Measurements from ENCODE around the gene ZPBP.

ZPBP gene

GRCh38 chr7:50092579-50093491 is at the start of gene ZPBP:
Gene ZPBP, minus strand, starts transcription at chr7:50093246. Its CDS starts 52 bp downstream, at chr7:50093194.
- no peak for TF ChIP-seq ZBTB7A (IDR thresholded peaks at IDR 0.05; ENCODE audit: low read depth)
- TF ChIP-seq RAD21 (IDR thresholded peaks at IDR 0.05; ENCODE audit: low read depth) = peak; percentile 70

GRCh38 chr7:50142425-50143017 is 49.5 kb upstream of the ZPBP start:
- peak; percentile 47 for TF ChIP-seq RAD21 (IDR thresholded peaks at IDR 0.05; ENCODE audit: low read depth)
- TF ChIP-seq TEAD4 (IDR thresholded peaks at IDR 0.05) = no peak
- no peak for TF ChIP-seq EGR1 (IDR thresholded peaks at IDR 0.05)

GRCh38 chr7:50141854-50142253 is 48.8 kb upstream of the ZPBP start:
- TF ChIP-seq TEAD4 (IDR thresholded peaks at IDR 0.05) (no peak), TCF12 (IDR thresholded peaks at IDR 0.05; ENCODE audit: low read depth) (no peak), REST (IDR thresholded peaks at IDR 0.05; ENCODE audit: low read depth) (no peak), FOXM1 (IDR thresholded peaks at IDR 0.05; ENCODE audit: borderline replicate concordance, low read depth) (no peak), EP300 (IDR thresholded peaks at IDR 0.05; ENCODE audit: borderline replicate concordance) (no peak), MAX (IDR thresholded peaks at IDR 0.05) (no peak), EGR1 (IDR thresholded peaks at IDR 0.05) (no peak)

GRCh38 chr7:50141131-50141530 is 48.1 kb upstream of the ZPBP start:
- no peak for TF ChIP-seq MAX (IDR thresholded peaks at IDR 0.05)
- no peak for TF ChIP-seq RAD21 (IDR thresholded peaks at IDR 0.05; ENCODE audit: low read depth)
- TF ChIP-seq YY1 (IDR thresholded peaks at IDR 0.05; ENCODE audit: low read depth) = no peak
- no peak for TF ChIP-seq CEBPB (IDR thresholded peaks at IDR 0.05)
- TF ChIP-seq TAF1 (IDR thresholded peaks at IDR 0.05; ENCODE audit: low read depth) = no peak

GRCh38 chr7:50140688-50141087 is 47.6 kb upstream of the ZPBP start:
- TF ChIP-seq FOXM1 (IDR thresholded peaks at IDR 0.05; ENCODE audit: borderline replicate concordance, low read depth) (no peak), CREB1 (IDR thresholded peaks at IDR 0.05; ENCODE audit: low read depth) (no peak), EGR1 (IDR thresholded peaks at IDR 0.05) (no peak), ZBTB7A (IDR thresholded peaks at IDR 0.05; ENCODE audit: low read depth) (no peak)

GRCh38 chr7:50138101-50138500 is 45.1 kb upstream of the ZPBP start:
- TF ChIP-seq FOXM1 (IDR thresholded peaks at IDR 0.05; ENCODE audit: borderline replicate concordance, low read depth) = no peak
- no peak for TF ChIP-seq REST (IDR thresholded peaks at IDR 0.05; ENCODE audit: low read depth)
- no peak for TF ChIP-seq MAX (IDR thresholded peaks at IDR 0.05)
- TF ChIP-seq YY1 (IDR thresholded peaks at IDR 0.05; ENCODE audit: low read depth) = no peak
- TF ChIP-seq TAF1 (IDR thresholded peaks at IDR 0.05; ENCODE audit: low read depth) = no peak
- no peak for TF ChIP-seq EP300 (IDR thresholded peaks at IDR 0.05; ENCODE audit: borderline replicate concordance)
- TF ChIP-seq CREB1 (IDR thresholded peaks at IDR 0.05; ENCODE audit: low read depth) = no peak

GRCh38 chr7:50125766-50126165 is 32.7 kb upstream of the ZPBP start:
- TF ChIP-seq CEBPB (IDR thresholded peaks at IDR 0.05) = no peak

GRCh38 chr7:50121286-50121685 is 28.2 kb upstream of the ZPBP start:
- TF ChIP-seq CREB1 (IDR thresholded peaks at IDR 0.05; ENCODE audit: low read depth) = no peak
- no peak for TF ChIP-seq EGR1 (IDR thresholded peaks at IDR 0.05)
- no peak for TF ChIP-seq USF1 (IDR thresholded peaks at IDR 0.05)
- no peak for TF ChIP-seq REST (IDR thresholded peaks at IDR 0.05; ENCODE audit: low read depth)
- no peak for TF ChIP-seq EP300 (IDR thresholded peaks at IDR 0.05; ENCODE audit: borderline replicate concordance)
- TF ChIP-seq YY1 (IDR thresholded peaks at IDR 0.05; ENCODE audit: low read depth) = no peak
- TF ChIP-seq MAX (IDR thresholded peaks at IDR 0.05) = no peak
- no peak for TF ChIP-seq NFIC (IDR thresholded peaks at IDR 0.05)
- no peak for TF ChIP-seq FOXM1 (IDR thresholded peaks at IDR 0.05; ENCODE audit: borderline replicate concordance, low read depth)
- no peak for TF ChIP-seq TCF12 (IDR thresholded peaks at IDR 0.05; ENCODE audit: low read depth)
- TF ChIP-seq ZBTB7A (IDR thresholded peaks at IDR 0.05; ENCODE audit: low read depth) = no peak
- TF ChIP-seq TEAD4 (IDR thresholded peaks at IDR 0.05) = no peak
- no peak for TF ChIP-seq RAD21 (IDR thresholded peaks at IDR 0.05; ENCODE audit: low read depth)
- no peak for TF ChIP-seq CEBPB (IDR thresholded peaks at IDR 0.05)

Data from Ishikawa (cell line).